Hair follicular keratinocyte (primary cell): Measurements from ENCODE around the gene FOXP4. TPM values are rescaled to one million over a fixed set of nuclear protein-coding genes. Genes with fewer than 3 reads are reported as not detected.

ENCODE experiments used
- total RNA-seq: library from RNA; depleted of rRNA; stranded (reverse); fragments of >200 nt; gene quantifications from 2 replicates; pipeline ENCODE4 v1.2.3, GENCODE V29; 2015

FOXP4 gene, protein sequence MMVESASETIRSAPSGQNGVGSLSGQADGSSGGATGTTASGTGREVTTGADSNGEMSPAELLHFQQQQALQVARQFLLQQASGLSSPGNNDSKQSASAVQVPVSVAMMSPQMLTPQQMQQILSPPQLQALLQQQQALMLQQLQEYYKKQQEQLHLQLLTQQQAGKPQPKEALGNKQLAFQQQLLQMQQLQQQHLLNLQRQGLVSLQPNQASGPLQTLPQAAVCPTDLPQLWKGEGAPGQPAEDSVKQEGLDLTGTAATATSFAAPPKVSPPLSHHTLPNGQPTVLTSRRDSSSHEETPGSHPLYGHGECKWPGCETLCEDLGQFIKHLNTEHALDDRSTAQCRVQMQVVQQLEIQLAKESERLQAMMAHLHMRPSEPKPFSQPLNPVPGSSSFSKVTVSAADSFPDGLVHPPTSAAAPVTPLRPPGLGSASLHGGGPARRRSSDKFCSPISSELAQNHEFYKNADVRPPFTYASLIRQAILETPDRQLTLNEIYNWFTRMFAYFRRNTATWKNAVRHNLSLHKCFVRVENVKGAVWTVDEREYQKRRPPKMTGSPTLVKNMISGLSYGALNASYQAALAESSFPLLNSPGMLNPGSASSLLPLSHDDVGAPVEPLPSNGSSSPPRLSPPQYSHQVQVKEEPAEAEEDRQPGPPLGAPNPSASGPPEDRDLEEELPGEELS
- 3.4 and 5.9 TPM in 2 replicates for total RNA-seq

DNA sequence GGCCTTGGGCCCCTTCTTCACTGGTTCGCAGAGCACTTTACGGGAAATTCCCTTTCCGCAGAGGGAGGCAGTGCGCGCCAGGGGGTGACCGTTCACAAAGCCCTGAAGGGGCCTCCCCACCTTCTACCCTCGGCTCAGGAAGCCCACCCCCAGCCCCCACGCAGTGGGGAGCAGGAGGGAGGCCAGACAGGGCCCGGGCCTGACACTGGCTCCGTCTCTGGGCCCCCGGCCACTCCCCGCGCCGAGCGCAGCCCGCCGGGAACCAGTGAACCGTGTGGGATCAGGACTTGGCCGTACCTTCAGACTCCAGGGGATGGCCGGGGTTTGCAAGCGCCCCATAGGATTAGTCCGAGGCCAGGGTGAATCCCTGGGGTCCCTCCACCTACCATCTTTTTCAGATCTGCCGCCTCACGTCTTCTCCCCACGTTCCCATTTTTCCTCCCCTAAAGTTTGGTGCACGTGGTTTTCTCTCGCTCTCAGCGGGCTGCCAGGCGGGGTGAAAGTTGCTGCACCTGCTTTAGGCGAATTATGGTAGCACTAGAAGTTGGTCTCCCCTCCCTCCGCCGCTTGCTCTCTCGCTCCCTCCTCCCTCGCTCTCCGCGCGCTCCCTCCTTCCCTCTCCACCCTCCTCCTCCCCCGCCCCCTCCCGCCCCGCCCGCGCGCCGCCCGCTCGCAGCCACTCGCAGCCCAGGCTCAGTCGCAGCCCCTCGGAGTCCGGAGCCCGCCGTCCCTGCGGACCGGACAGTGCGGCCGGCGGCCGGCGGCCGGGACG lies at the start of gene FOXP4:
Gene FOXP4, plus strand, starts transcription at position 679 of the 772 bp plus-strand sequence. CDS start 19,380 bp downstream, outside the sequence.

DNA sequence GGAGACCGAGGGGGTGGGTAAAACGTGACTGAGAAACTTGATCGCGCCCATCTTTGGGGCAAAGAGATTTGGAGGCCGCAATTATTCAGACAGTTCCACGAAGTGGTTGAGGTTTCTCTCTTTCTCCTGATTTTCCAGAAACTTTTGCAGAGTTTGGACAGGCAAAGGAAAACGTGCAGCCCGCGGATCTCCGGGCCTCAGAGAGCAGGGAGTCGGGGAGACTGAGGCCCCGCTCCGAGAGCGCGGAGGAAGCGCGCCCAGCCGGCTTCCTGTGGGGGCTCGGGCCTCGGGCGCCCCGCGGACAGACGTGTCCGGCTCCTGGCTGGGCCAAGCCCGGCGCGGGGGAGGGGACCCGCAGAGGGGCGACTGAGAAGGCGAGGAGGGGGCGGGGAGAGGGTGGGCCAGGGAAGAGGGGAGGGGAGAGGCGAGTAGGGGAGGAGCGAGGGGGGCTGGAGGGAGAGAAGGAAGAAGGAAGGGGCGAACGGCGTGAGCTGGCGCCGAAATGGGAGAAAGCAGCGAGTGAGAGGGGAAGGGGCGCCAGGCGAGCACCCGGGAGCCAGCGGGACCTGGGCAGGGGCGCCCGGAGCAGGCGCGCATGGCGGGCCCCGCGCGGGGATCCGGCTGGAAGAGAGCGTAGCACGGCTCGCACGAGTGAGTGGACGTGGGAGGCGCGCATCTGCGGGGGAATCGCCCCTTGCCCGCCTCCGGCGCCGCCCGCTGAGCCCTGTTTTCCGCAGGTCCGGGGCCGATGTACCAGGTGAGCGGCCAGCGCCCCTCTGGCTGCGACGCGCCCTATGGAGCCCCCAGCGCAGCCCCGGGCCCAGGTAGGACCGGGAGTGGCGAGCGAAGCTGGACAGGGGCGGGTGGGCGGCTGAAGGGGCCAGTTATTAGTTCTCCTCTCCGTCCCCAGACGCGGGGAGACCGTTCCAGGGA lies 92.1 kb downstream of the FOXP4 start, which contains the start of gene MDFI:
Gene MDFI, plus strand, starts transcription at position 467 of the 933 bp plus-strand sequence. Its CDS starts 282 bp downstream, at position 749.

Other genes with a start within 250 kb of the FOXP4 start
- not detected in 2 replicates for gene NCR2, start 210.8 kb upstream of the FOXP4 start, total RNA-seq
- gene MDFI, start 92.1 kb downstream of the FOXP4 start, total RNA-seq: 415 and 464 TPM in 2 replicates
- 8.0 and 15.1 TPM in 2 replicates for gene TFEB, start 189.2 kb downstream of the FOXP4 start, total RNA-seq
- not detected in 2 replicates for gene PGC, start 201.0 kb downstream of the FOXP4 start, total RNA-seq
- gene FRS3, start 233.5 kb downstream of the FOXP4 start, total RNA-seq: 1.6 and 5.5 TPM in 2 replicates
- 1.3 and 1.4 TPM in 2 replicates for gene PRICKLE4, start 234.4 kb downstream of the FOXP4 start, total RNA-seq
- 127 and 308 TPM in 2 replicates for gene TOMM6, start 241.3 kb downstream of the FOXP4 start, total RNA-seq